Measurements from ENCODE around the gene STOML1.
A peak's percentile ranks its signal among the peaks of the same experiment; 100 is the strongest.

The STOML1 gene

DNA sequence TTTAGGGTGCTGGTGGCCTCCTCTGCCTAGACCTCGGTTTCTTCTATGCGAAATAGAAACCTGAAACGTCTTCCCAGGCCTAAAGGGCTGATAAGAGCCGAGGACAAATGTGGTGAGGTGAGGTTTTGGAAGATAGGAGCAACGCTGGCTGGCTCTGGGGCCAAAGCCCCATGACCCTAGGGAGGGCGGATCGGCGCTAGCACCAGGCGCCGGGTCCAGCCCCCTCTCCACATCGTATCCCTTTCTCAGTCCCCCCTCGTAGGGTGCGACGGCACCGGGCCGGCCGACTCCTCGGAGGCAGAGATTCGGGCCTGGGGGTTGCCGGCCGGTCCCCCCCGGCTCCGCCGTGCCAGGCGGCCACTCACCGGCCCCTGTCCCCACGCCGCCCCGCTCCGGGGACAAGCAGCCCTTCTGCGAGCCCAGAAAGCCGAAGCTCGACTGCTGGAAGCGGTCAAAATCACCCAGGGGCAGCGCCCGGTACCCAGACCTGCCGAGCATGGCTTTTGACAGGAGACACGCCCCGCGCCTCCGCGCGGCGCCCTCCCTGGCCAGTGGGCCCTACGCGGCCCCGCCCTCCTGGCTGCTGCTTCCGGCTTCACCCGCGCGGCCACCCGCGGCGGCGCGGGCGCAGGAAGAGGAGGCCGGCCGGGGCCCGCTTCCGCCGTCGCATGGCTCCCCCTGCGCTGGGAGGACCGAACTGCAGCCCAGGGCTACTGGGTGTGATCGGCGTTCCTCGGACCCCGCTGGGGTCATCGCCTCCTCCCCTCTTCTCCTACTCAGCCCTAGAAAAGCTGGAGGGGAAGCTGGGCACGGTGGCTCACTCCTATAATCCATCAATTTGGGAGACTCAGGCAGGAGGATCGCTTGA, at the start of gene STOML1:
STOML1 (minus strand) TSS at position 570 of the 868 bp plus-strand sequence; CDS start at position 498, 72 bp downstream.
- peak; percentile 86 to 90 for DNase-seq

GRCh38 chr15:74041311-74041756, 49.2 kb upstream of the STOML1 start:
- no peak for DNase-seq

- no peak for DNase-seq
These were observed 48.2 kb upstream of the STOML1 start for GRCh38 chr15:74040109-74040850.

- DNase-seq = no peak
These were observed 47.5 kb upstream of the STOML1 start for GRCh38 chr15:74039656-74040010.

DNA sequence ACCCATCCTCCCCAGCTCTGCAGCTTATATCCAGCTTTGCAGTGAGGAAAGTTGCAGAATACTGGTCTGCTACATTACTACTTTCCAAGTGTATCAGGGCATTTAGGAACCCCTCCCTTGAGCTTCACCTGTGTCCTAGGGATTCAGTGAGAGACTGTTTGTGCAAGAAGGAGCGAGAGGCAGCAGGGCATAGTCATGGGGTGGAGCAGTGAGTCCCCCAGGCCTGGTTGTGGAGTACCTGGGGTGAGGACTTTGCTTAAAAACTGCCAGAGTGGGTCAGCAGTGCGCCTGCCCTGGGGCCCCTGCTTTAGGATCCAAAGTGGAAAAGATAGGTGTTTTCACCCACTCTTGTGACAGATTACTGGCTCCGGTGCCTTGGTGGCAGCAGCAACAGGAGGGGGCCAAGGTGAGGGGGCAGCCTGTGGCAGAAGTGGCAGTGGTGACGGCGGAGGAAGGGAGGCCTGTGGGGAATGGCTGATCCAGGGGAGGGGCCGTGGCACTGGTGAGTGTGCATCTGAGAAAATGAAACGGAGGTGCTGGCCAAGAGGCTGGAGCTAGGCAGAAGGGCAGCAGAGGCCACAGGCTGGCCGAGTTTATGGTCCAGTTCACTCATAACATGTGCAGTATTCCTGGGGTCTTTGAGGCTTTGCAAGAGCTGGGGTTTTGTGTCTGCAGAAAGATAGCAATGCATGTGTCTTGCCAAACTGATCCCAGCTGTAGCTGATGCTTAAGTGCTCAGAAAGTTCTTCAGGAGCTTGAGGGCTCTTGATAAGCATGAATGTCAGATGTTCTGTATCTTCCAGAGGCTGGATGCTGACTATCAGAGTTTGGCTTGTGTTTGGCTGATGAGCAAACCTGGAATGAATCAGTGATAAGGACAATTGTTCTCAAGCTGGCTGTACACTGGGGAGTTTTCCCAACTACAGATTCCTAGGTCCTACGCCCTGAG, 46.9 kb upstream of the STOML1 start:
- no peak for DNase-seq

- no peak for DNase-seq
These were observed 45.3 kb upstream of the STOML1 start for GRCh38 chr15:74037171-74038117.

DNA sequence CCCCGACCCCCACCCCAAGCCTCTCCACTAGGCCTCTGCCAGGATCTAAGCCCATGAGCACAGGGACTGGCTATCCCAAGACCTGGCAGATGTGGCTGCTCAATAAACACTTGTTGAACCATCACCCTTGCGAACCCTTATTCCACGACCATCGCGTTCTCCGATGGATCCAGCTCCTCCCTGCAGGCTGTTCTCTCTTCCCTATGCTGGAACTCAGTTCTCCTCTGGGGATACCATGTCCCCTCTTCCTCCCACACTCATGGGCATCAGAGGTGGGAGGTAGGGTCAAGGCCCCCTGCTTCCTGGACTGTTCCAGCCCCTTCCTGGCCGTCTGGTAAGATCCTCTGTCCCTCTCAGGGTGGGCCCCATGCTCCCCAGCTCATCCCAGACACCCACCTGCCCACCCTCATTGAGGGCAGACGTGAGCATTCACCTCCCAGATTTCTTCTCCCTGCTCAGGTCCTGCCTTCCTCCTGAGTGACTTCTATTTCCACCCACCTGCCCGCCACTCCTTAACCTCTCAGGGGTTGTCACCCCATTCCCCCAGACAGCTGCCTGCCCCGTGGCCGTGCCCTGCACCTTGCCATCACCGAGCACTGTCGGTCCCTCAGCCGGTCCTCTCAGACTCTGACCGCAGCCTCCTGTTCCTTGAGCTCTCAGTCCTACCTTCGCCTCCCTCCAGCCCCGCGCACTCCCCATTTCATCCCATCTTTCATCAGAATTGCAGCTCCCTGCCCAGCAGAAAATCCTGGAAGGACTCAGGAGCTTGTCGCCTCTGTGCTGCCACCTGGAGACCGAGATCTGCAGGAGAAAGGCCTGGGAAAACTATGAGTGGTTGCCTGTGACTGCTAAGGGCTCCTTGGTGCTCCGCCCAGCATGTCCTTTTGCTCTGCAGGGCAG, 44.4 kb upstream of the STOML1 start:
- no peak for DNase-seq

DNA sequence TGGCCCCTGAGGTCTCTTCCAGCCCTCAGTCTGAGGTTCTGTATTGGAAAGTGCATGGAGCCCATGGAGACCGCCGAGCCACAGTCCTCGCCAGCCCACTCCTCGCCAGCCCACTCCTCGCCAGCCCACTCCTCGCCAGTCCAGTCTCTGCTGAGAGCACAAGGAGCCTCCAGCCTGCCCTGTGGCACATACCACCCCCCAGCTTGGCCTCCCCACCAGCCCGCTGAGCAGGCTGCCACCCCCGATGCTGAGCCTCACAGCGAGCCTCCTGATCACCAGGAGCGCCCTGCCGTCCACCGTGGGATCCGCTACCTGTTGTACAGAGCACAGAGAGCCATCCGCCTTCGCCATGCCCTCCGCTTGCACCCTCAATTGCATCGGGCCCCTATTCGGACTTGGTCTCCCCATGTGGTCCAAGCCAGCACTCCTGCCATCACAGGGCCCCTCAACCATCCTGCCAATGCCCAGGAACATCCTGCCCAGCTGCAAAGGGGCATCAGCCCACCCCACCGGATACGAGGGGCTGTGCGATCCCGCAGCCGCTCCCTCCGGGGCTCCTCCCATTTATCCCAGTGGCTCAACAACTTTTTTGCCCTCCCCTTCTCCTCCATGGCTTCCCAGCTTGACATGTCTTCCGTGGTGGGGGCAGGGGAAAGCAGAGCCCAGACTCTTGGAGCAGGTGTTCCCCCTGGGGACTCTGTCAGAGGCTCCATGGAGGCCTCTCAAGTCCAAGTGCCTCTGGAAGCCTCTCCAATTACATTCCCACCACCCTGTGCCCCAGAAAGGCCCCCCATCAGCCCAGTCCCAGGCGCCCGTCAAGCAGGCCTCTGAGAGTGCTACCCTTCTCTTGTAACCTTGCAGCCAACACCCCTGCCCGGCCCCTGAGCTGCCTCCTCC, 43.3 kb upstream of the STOML1 start:
- no peak for DNase-seq

- DNase-seq = no peak
These were observed 42.2 kb upstream of the STOML1 start for GRCh38 chr15:74034206-74034755.

- DNase-seq = no peak
These were observed 40.8 kb upstream of the STOML1 start for GRCh38 chr15:74032606-74033561.

DNA sequence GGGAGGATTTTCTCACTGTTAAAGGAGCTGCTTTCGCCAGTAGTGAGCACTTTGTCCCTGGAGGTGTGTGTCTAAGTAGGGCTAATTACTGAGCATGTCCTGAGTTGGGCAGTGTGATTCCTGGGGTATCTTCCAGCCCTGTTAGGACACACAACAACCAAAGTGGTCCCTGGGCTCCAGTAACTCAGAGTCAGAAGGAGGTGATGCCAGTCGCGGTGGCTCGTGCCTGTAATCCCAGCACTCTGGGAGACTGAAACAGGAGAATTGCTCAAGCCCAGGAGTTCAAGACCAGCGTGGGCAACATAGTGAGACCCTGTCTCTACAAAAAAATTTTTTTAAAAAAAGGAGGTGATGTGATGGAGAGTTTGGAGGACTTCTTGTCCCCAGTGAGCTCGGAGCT, 40.0 kb upstream of the STOML1 start:
- no peak for DNase-seq

DNA sequence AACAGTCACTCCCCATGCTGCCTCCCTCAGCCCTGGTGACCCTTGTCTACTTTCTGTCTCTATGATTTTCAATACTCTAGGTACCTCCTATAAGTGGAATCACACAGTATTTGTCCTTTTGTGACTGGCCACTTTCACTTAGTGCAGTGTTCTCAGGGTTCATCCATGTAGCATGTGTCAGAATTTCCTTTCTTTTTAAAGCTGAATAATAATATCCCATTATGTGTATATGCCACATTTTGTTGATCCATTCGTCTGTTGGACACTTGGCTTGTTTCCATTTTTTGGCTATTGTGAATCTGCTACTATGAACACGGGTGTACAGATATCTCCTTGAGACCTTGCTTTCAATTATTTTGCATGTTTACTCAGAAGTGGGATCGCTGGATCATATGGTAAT, 36.6 kb upstream of the STOML1 start:
- DNase-seq = no peak

GRCh38 chr15:74027688-74028087, 35.6 kb upstream of the STOML1 start:
- no peak for DNase-seq

DNA sequence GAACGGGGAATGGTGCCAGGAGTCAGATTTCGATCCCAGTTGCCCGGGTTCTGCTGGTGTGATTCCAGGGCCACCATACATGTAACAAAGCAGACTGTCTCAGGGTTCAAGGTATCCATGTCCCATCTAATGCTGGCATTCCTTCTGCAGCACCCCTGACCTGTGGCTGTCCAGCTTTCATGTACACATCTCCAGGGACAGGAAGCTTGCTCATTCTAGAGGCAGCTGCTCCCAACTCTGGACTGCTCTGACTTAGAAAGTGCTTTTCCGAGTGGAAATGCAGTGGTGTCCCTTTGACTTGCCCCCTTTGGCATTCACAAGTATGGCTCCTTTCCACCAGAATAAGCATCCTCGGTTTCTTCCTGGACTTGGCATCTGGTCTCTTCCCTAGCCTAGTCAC, 33.3 kb upstream of the STOML1 start:
- no peak for DNase-seq

DNA sequence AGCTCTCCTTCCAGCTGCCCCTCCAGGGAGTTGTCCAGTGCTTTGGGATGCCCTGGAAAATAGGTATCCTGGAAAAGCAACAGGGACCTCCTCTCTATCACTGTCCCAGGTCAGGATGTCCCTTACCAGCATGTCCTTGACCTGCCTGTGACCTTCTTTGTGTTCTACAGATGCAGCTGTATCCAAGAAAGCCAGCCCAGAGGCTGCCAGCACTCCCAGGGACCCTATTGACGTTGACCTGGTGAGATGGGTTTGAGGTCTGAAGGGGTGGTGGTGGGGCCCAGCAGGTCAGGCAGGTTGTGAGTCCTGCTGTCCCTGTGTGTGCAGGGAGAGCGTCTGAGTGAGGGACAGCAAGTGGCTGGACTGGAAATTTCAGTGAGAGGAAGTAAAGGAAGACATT, 32.6 kb upstream of the STOML1 start:
- DNase-seq = no peak

GRCh38 chr15:74022706-74023470, 30.8 kb upstream of the STOML1 start:
- no peak for DNase-seq

DNA sequence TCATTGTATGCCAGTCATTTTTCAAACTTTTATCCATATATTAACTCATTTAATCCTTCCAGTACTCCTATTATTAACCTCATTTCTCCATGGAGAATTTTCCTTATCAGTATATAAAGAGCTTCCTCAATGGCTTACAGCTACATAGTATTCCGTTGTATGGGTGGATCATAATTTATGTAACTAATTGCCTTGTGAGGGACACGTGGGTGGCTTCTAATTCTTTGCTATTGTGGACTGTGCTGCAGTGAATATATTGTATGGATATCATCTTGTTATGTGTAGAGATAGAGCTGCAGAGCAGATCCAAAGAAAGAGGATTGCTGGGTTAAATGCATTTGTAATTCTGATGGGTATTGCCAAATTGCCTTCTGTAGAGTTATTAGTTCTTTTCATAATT, 27.6 kb upstream of the STOML1 start:
- no peak for DNase-seq

All from AML-193 (cell line).